ENCODE measurements around the gene BRMS1. TPM values are rescaled to one million over a fixed set of nuclear protein-coding genes. Genes with fewer than 3 reads are reported as not detected.
A peak's percentile ranks its signal among the peaks of the same experiment; 100 is the strongest.
"Not testable (repeated sequence)": the region's sequence is repeated elsewhere in the genome, so short reads cannot be mapped to it uniquely, and the experiment has no call there.

The BRMS1 gene
- total RNA-seq, 1 donor = 43.1 TPM

GRCh38 chr11:66386171-66387069 lies 41.5 kb upstream of the BRMS1 start:
- Histone ChIP-seq H3K4me3 (ENCODE audit: insufficient read depth, low read length) (peak overlapping the region; percentile 65), H3K4me1 (ENCODE audit: insufficient read depth, low read length) (peaks cover 3% of the 10 kb centered on the region), H3K36me3 (ENCODE audit: insufficient read depth, low read length) (no peaks in the 10 kb centered on the region), H3K9me3 (ENCODE audit: low read depth, low read length) (no peaks in the 10 kb centered on the region), H3K79me2 (ENCODE audit: insufficient read depth, low read length) (no peaks in the 10 kb centered on the region), H4K20me1 (ENCODE audit: insufficient read depth, low read length) (no peaks in the 10 kb centered on the region), H3K27me3 (ENCODE audit: insufficient read depth, low read length) (peaks cover 4% of the 10 kb centered on the region), H3K4me2 (ENCODE audit: insufficient read depth, low read length) (peak overlapping the region; percentile 95), H3K27ac (ENCODE audit: low read depth, low read length) (no peak overlapping the region), H2AFZ (ENCODE audit: low read length) (peak overlapping the region; percentile 97)
- peak; percentile 90 for DNase-seq (ENCODE audit: insufficient read length, low spot score, missing footprints)
- peak; percentile 99 for TF ChIP-seq CTCF (IDR thresholded peaks at IDR 0.05; ENCODE audit: extremely low read depth, low read depth, low read length)

- not testable (repeated sequence) for DNase-seq (ENCODE audit: insufficient read length, low spot score, missing footprints); H3K9me3 ChIP-seq (ENCODE audit: low read depth, low read length); H3K4me2 ChIP-seq (ENCODE audit: insufficient read depth, low read length)
Measured at GRCh38 chr11:66384316-66384715, 39.4 kb upstream of the BRMS1 start.

GRCh38 chr11:66380264-66380663 lies 35.4 kb upstream of the BRMS1 start:
- H3K9me3 ChIP-seq (ENCODE audit: low read depth, low read length); H3K27ac ChIP-seq (ENCODE audit: low read depth, low read length); H4K20me1 ChIP-seq (ENCODE audit: insufficient read depth, low read length); H3K36me3 ChIP-seq (ENCODE audit: insufficient read depth, low read length); DNase-seq (ENCODE audit: insufficient read length, low spot score, missing footprints); H3K4me3 ChIP-seq (ENCODE audit: insufficient read depth, low read length); H2AFZ ChIP-seq (ENCODE audit: low read length); H3K4me1 ChIP-seq (ENCODE audit: insufficient read depth, low read length); H3K27me3 ChIP-seq (ENCODE audit: insufficient read depth, low read length); H3K4me2 ChIP-seq (ENCODE audit: insufficient read depth, low read length); H3K79me2 ChIP-seq (ENCODE audit: insufficient read depth, low read length): not testable (repeated sequence)

More at GRCh38 chr11:66384316-66384715, 39.4 kb upstream of the BRMS1 start:
- H4K20me1 ChIP-seq (ENCODE audit: insufficient read depth, low read length); H3K27ac ChIP-seq (ENCODE audit: low read depth, low read length); H3K4me1 ChIP-seq (ENCODE audit: insufficient read depth, low read length); H3K27me3 ChIP-seq (ENCODE audit: insufficient read depth, low read length); H3K36me3 ChIP-seq (ENCODE audit: insufficient read depth, low read length); H2AFZ ChIP-seq (ENCODE audit: low read length); H3K79me2 ChIP-seq (ENCODE audit: insufficient read depth, low read length); H3K4me3 ChIP-seq (ENCODE audit: insufficient read depth, low read length): not testable (repeated sequence)

- not testable (repeated sequence) for H3K27ac ChIP-seq (ENCODE audit: low read depth, low read length); H4K20me1 ChIP-seq (ENCODE audit: insufficient read depth, low read length); DNase-seq (ENCODE audit: insufficient read length, low spot score, missing footprints); H3K36me3 ChIP-seq (ENCODE audit: insufficient read depth, low read length); H3K9me3 ChIP-seq (ENCODE audit: low read depth, low read length); H3K79me2 ChIP-seq (ENCODE audit: insufficient read depth, low read length); H3K4me2 ChIP-seq (ENCODE audit: insufficient read depth, low read length); H2AFZ ChIP-seq (ENCODE audit: low read length); H3K4me3 ChIP-seq (ENCODE audit: insufficient read depth, low read length)
- Histone ChIP-seq H3K4me1 (ENCODE audit: insufficient read depth, low read length) (peaks cover 26% of the 10 kb centered on the region), H3K27me3 (ENCODE audit: insufficient read depth, low read length) (peaks cover 34% of the 10 kb centered on the region)
Measured at GRCh38 chr11:66373690-66374287, 28.9 kb upstream of the BRMS1 start.

- Histone ChIP-seq H3K9me3 (ENCODE audit: low read depth, low read length) (no peaks in the 10 kb centered on the region), H3K4me3 (ENCODE audit: insufficient read depth, low read length) (no peak overlapping the region), H4K20me1 (ENCODE audit: insufficient read depth, low read length) (no peaks in the 10 kb centered on the region), H3K4me2 (ENCODE audit: insufficient read depth, low read length) (no peak overlapping the region), H3K36me3 (ENCODE audit: insufficient read depth, low read length) (no peaks in the 10 kb centered on the region), H3K27me3 (ENCODE audit: insufficient read depth, low read length) (peaks cover 34% of the 10 kb centered on the region), H3K27ac (ENCODE audit: low read depth, low read length) (no peak overlapping the region), H3K4me1 (ENCODE audit: insufficient read depth, low read length) (peaks cover 26% of the 10 kb centered on the region), H3K79me2 (ENCODE audit: insufficient read depth, low read length) (no peaks in the 10 kb centered on the region), H2AFZ (ENCODE audit: low read length) (no peak overlapping the region)
- no peak for DNase-seq (ENCODE audit: insufficient read length, low spot score, missing footprints)
- TF ChIP-seq CTCF (IDR thresholded peaks at IDR 0.05; ENCODE audit: extremely low read depth, low read depth, low read length) = no peak
Measured at GRCh38 chr11:66373265-66373664, 28.4 kb upstream of the BRMS1 start.
